NCI-H1105 (cell line): Measurements from ENCODE around the gene SYS1.
"Not testable (repeated sequence)": the region's sequence is repeated elsewhere in the genome, so short reads cannot be mapped to it uniquely, and the experiment has no call there.

Source experiments
- DNase-seq: peaks from one replicate; lab custom pipeline; 2025; lab: John Stamatoyannopoulos, UW

Gene SYS1

GRCh38 chr20:45340236-45340847, 22.6 kb upstream of the SYS1 start:
- no peak for DNase-seq

GRCh38 chr20:45340951-45341350, 22.0 kb upstream of the SYS1 start:
- no peak for DNase-seq

GRCh38 chr20:45341579-45341938, 21.4 kb upstream of the SYS1 start:
- no peak for DNase-seq

- DNase-seq, result no peak
These were observed 20.8 kb upstream of the SYS1 start for GRCh38 chr20:45341939-45342854.

GRCh38 chr20:45342855-45343531, 20.0 kb upstream of the SYS1 start:
- no peak for DNase-seq

GRCh38 chr20:45343532-45344167, 19.3 kb upstream of the SYS1 start:
- DNase-seq, result no peak

GRCh38 chr20:45344168-45344860, 18.6 kb upstream of the SYS1 start:
- no peak for DNase-seq

GRCh38 chr20:45345104-45345936, 17.6 kb upstream of the SYS1 start:
- DNase-seq, result no peak

- no peak for DNase-seq
These were observed 16.7 kb upstream of the SYS1 start for GRCh38 chr20:45346291-45346718.

- no peak for DNase-seq
These were observed 16.1 kb upstream of the SYS1 start for GRCh38 chr20:45346851-45347250.

- DNase-seq, result no peak
These were observed 15.5 kb upstream of the SYS1 start for GRCh38 chr20:45347297-45347935.

GRCh38 chr20:45347936-45348778, 14.8 kb upstream of the SYS1 start, which contains the start of gene SDC4:
TSS of gene SDC4 (minus strand) at chr20:45348424. CDS start at chr20:45348384, 40 bp downstream.
- DNase-seq, result peak; percentile 49

GRCh38 chr20:45350217-45350616, 12.7 kb upstream of the SYS1 start:
- DNase-seq, result no peak

GRCh38 chr20:45350795-45351194, 12.2 kb upstream of the SYS1 start:
- not testable (repeated sequence) for DNase-seq

- DNase-seq, result no peak
These were observed 10.2 kb upstream of the SYS1 start for GRCh38 chr20:45352729-45353128.

- DNase-seq, result no peak
These were observed 9.2 kb upstream of the SYS1 start for GRCh38 chr20:45353746-45354145.

- no peak for DNase-seq
These were observed 8.3 kb upstream of the SYS1 start for GRCh38 chr20:45354423-45355208.
